DND-41 (cell line): Measurements from ENCODE around the gene MIPEP.

Source experiments
- EZH2 ChIP-seq: IDR thresholded peaks from 3 replicates; pipeline ENCODE4 v1.6.1; 2012; ENCODE audit warnings: borderline replicate concordance, low read depth, mild to moderate bottlenecking, moderate library complexity, low read length, inconsistent platforms; ENCODE audit not compliant: severe bottlenecking
- TF ChIP-seq, protein P1 (sequence below): IDR thresholded peaks from 2 replicates; pipeline ENCODE4 v1.5.1; 2012; ENCODE audit warnings: borderline replicate concordance, low read length, moderate library complexity, mild to moderate bottlenecking; ENCODE audit not compliant: poor library complexity, severe bottlenecking; ENCODE audit errors: extremely low read depth

DNA sequence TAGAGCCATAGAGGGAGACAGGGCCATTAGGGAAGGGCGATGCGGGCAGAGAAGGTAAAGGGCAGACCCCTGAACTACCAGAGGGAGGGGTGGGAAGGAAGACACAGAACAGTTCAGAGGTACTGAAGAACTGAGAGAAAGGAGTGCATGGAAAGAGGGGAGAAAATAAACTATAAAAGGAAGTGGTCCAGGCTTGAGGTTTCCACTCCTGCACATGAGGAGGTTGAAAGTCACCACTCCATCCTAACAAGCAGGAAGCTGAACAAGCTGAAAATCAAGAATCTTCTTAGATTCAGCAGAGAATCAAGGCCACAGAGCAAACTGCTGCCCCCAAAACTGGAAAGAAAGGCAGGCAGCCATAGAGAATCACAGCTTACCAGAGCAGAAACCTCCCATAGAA is 45.1 kb downstream of the MIPEP start:
- TF ChIP-seq, protein P1, sequence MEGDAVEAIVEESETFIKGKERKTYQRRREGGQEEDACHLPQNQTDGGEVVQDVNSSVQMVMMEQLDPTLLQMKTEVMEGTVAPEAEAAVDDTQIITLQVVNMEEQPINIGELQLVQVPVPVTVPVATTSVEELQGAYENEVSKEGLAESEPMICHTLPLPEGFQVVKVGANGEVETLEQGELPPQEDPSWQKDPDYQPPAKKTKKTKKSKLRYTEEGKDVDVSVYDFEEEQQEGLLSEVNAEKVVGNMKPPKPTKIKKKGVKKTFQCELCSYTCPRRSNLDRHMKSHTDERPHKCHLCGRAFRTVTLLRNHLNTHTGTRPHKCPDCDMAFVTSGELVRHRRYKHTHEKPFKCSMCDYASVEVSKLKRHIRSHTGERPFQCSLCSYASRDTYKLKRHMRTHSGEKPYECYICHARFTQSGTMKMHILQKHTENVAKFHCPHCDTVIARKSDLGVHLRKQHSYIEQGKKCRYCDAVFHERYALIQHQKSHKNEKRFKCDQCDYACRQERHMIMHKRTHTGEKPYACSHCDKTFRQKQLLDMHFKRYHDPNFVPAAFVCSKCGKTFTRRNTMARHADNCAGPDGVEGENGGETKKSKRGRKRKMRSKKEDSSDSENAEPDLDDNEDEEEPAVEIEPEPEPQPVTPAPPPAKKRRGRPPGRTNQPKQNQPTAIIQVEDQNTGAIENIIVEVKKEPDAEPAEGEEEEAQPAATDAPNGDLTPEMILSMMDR = no peak
- TF ChIP-seq EZH2 = no peak
